HTR-8/SVneo (cell line): Measurements from ENCODE around the gene MRPL28.

Source experiments
- DNase-seq: peaks from one replicate; pipeline ENCODE4 v3.0.0; 2011; ENCODE audit warnings: low spot score, mixed read lengths; ENCODE audit not compliant: insufficient read length
- FAIRE-seq: peaks from 2 replicates; lab custom pipeline; 2011; peaks lifted over from hg19 to GRCh38; lab: Jason Lieb, UNC

MRPL28 gene

DNA sequence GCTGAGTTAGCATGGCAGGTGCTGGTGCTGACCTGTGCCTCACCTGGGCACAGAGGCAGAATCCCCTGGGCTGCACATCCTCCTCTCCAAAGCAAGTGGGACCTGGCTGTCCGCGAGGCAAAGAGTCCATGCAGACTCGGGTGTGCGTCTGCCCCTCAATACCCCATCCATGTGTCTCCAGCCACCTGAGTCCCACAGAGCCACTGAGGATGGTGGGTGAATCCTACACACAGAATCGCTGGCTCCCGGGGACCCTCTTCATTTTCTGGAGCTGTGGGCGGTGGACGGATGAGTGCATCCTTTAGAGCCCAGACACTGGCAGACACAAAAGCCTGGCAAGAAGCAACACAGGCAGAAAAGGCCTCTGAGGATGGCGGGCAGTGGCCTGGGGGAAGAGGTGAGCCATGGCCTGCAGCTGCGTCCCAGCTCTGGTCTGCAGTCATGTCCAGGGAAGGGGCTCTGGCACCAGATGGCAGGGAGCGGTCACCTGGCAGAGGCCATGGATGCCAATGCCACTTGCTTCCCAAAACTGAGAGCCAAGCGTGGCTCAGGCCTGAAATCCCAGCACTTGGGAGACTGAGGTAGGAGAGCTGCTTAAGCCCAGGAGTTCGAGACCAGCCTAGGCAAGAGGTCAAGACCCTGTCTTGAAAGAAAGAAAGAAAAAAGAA, 47.7 kb downstream of the MRPL28 start:
- DNase-seq (no peak), FAIRE-seq (no peak)

DNA sequence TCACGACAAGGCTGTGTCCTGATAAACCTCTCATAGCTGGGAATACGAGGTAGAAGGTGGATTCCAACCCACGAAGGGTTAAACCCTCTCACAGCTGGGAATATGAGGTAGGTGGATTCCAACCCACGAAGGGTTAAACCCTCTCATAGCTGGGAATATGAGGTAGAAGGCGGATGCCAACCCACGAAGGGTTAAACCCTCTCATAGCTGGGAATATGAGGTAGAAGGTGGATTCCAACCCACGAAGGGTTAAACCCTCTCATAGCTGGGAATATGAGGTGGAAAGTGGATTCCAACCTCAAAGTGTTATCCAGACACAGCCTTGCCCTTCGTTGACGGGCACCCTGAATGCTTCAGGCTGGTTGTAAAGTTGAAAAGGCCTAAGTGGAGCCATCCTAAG, 48.8 kb downstream of the MRPL28 start:
- no peak for FAIRE-seq
- no peak for DNase-seq

DNA sequence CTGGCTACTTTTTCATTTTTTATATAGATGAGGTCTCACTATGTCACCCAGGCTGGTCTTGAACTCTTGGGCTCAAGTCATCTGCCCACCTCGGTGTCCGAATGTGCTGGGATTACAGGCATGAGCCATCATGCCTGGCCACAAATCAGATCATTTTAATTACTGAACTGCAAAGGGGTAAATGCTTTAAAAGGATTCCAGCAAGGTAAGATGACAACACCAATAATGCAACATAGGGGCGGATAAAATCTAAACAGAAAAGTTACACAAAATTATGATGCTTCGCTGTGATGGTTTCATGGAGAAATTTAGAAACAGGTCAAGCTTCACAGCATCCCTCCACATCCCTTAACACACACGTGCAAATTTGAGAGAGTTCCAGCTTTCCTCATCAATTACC, 50.1 kb downstream of the MRPL28 start:
- DNase-seq (no peak), FAIRE-seq (no peak)

DNA sequence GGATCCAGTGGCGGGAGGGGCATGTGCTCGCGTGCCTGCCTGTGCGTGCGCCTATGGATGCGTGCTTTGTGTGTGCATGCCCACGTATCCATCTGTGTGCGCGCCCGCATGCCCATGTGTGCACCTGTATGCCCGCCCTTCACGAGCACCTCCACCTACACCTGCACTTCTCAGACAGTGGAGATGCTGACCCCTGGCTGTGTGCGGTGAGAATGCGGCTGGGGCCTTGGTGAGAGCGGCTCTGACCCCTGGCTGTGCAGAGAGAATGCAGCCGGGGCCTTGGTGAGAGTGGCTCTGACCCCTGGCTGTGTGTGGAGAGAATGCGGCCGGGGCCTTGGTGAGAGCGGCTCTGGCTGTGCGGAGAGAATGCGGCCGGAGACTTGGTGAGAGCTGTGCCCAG, 51.7 kb downstream of the MRPL28 start:
- no peak for FAIRE-seq
- DNase-seq, result no peak

DNA sequence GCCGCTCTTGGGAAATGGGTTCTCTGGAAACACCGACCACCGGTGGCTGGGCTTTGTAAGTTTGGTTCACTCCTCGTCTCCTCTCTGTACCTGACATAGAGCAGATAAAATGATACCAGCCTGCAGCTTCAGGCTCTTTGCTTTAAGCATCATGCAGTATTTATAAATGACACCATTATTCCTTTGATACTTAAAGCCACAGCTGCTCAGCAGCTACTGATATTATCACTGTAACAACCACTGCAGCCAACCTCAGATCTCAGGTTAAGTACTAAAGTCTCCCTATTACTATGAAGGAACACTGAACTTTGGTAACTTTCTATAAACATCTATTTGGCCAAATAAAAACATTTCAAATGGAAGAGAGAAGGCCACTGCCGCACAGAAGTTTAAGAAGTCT, 52.8 kb downstream of the MRPL28 start:
- FAIRE-seq (no peak), DNase-seq (no peak)
